ENCODE data around the gene NKAPD1.
"Not testable (repeated sequence)": the region's sequence is repeated elsewhere in the genome, so short reads cannot be mapped to it uniquely, and the experiment has no call there.

The NKAPD1 gene

GRCh38 chr11:112086422-112087191 lies 12.5 kb downstream of the NKAPD1 start, which contains the start of the genes SDHD and TIMM8B:
SDHD (plus strand) TSS chr11:112086873; CDS start chr11:112086908, 35 bp downstream.
TIMM8B (minus strand) TSS chr11:112086756; CDS start chr11:112086723, 33 bp downstream.
- DNase-seq (ENCODE audit: low read depth in 2 of 2), result peak; percentile 86 to 91

GRCh38 chr11:112087212-112087611 lies 13.1 kb downstream of the NKAPD1 start:
- DNase-seq (ENCODE audit: low read depth in 2 of 2), result no peak

GRCh38 chr11:112095302-112095701 lies 21.2 kb downstream of the NKAPD1 start:
- DNase-seq (ENCODE audit: low read depth in 2 of 2), result not testable (repeated sequence)

DNA sequence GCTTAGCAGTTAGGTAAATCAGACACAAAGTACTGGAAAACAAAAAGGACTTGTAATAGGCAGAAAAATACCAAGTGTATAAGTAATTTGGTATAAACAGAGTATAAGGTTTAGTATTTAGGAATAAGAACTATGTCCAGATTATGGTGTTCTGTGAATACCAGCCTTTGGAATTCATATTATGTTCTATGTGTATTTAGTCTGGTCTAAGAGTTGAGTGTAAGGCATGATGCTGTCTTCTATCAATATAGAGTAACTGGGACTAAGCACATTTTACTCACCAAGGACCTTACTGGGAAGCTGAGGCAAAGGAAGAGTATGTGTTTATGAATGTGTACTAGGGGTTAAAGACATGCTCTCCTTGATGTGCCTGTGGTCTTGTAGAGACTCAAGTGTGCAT lies 22.1 kb downstream of the NKAPD1 start:
- no peak for DNase-seq (ENCODE audit: low read depth in 2 of 2)

DNA sequence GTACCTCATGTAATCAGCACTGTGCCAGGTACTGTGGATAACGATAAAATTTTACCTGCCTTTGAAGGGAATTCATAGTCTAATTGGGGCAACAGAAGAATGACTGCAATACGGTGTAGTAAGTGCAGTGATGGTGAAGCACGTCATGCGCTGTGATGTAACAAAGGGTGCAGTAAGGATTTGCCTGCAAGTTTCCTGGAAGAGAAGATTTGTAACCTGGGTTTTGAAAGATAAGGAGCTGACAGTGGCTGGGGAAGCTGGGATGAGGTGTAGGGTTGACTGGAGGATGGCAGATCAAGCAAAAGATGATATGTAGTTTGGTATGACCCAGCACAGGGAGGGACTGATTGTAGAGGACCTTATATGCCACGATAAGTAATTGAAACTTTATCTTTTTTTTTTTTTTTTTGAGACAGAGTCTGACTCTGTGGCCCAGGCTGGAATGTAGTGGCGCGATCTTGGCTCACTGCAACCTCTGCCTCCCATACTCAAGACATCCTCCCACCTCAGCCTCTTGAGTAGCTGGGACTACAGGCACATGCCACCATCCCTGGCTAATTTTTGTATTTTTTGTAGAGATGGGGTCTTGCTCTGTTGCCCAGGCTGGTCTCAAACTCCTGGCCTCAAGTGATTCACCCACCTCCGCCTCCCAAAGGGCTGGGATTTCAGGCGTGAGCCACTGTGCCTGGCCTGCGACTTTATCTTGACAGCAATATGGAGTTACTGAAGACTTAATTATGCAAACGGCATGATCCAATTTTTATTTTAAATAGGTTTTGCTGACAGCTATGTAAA lies 23.8 kb downstream of the NKAPD1 start:
- DNase-seq (ENCODE audit: low read depth in 2 of 2), result no peak

DNA sequence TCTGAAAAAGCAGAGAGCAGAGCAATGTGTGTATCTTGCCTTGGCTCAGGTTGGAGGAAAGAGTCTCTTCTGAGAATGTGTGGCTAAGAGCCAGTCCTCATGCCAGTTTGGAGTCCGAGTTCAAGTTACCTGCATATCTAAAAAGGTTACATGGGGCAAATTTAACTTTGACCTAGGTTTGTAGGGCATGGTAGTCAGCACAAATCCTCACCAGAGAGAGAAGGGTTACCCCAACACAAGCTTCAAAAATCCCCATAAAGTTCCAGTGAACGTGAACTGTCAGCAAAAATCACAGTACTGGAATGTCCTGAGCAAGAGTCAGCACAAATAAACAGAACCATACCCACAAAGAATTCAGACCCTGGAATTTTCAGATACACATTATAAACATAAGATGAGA lies 26.4 kb downstream of the NKAPD1 start:
- no peak for DNase-seq (ENCODE audit: low read depth in 2 of 2)

- DNase-seq (ENCODE audit: low read depth in 2 of 2), result no peak
Measured at GRCh38 chr11:112103446-112103845, 29.3 kb downstream of the NKAPD1 start.

- DNase-seq (ENCODE audit: low read depth in 2 of 2), result no peak
Measured at GRCh38 chr11:112106070-112106469, 32.0 kb downstream of the NKAPD1 start.

DNA sequence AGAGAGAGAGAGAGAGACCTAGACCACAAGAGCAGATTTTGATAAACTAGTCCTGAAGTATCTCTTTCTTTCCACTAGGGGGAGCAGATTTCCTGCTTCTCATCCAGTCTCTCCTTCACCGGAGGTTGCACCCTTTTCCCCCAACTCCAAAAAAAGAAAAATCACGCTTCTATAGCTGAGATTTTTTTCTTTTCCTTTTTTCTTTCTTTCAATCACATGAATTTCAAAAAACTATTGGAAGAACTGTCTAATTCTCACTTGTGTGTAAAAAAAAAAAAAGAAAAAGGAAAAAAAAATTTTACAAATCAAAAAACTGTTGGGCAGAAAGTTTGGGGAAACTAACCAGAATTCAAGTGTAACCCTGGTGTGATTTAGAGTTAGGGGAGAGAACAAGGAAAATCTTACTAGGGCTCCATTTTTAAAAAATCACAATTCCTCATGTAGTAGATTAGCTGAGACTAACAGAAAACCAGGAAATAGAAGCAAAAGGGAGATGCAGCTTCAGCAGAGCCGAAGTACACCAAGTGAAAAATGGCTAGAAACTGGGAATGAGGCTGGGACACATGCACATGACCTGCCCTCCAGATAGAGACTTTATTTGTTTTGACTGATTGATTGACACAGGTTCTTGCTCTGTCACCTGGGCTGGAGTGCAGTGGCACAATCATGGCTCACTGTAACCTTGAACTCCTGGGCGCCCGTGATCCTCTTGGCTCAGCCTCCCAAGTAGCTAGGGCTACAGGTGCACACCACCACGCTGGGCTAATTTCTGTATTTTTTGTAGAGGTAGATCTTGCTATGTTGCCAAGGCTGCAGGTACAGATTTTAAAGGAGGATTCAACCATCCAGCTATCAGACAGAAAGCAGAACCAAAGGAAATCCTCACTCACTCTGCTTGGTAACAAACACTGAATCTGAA lies 39.7 kb downstream of the NKAPD1 start:
- no peak for DNase-seq (ENCODE audit: low read depth in 2 of 2)

DNA sequence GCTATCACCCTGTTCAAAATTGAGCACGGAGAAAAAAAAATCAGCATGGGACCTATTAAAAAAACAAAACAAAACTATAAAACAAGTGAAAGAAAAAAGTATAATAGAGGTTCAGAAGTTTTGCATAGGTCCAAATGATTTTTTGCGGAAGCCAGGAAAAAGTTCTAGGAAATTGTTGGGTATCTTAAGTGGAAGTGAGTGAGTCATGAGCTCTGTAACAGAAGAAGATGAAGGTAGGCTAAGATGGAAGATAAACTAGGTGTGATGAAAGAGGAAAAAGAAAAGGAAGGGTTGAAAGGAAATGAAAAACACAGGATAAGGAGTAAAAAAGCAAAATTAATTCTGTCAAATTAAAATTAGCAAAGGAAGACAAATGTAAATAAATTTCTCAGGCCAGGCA lies 40.4 kb downstream of the NKAPD1 start:
- DNase-seq (ENCODE audit: low read depth in 2 of 2), result no peak

DNA sequence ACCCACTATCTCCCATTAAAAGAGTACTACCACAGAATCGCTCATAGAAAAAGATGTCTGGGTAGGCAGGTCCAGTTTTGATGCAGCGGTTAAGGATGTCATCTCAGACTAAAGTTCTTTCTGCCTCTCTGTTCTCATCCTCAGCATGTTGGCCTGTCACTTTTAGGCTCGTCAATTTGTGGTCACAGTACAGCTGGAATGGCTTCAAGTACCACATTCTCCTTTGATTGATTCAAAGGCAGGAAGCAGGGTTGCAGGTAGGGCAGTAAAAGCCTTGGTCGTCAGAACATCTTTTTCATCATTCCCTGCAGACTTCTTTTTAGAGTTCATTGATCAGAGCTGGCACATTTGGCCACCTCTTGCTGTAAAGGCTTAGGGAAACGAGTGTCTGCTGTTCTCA lies 41.3 kb downstream of the NKAPD1 start:
- DNase-seq (ENCODE audit: low read depth in 2 of 2), result no peak

DNA sequence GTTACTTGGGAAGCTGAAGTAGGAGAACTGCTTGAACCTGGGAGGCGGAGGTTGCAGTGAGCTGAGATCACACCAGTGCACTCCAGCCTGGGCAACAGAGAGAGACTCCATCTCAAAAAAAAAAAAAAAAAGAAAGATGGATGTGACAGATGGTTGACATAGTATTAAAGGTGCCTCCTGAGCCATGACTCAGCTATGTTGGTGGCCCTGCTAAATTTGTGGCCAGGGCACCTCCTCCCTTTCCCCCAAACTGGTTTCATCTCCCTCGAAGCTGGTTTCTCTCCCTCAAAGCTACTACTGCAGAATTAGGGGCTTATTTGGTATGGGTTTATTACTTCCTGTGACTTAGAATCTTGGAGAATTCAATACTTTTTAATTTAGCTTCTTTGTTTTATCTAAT lies 44.1 kb downstream of the NKAPD1 start:
- no peak for DNase-seq (ENCODE audit: low read depth in 2 of 2)

GRCh38 chr11:112121981-112122615 lies 48.0 kb downstream of the NKAPD1 start:
- DNase-seq (ENCODE audit: low read depth in 2 of 2), result no peak

GRCh38 chr11:112123129-112123528 lies 49.0 kb downstream of the NKAPD1 start:
- no peak for DNase-seq (ENCODE audit: low read depth in 2 of 2)

- no peak for DNase-seq (ENCODE audit: low read depth in 2 of 2)
Measured at GRCh38 chr11:112127056-112127455, 53.0 kb downstream of the NKAPD1 start.

DNA sequence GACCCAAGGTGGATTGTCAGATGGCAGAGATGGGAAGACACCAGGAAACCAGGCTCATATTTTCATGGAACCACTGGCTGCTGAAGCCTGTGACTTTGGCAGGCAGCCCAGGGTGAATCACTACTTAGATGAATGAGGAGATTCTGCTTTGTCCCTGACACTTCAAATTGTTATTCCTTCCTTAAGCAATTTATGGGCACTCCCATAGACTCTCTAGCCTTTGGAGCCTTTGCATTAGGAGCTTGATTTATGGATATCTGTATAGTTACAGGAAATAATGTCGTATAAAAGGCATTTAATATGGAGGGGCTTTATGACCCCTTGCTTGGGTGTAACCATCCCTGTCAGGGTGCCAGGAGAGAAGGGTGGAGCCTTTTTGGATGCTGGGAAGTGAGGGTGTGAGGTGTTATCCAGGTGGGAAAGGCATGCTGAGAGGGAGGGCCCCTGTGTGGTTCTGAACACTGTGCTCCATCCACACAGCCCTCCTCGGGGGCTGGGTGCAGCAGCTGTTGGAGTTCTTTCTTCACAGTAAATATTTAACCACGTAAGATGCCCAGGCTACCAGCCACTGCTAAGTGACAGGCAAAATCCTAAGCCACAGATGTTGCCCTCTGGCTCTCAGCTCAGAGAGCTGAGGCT lies 54.5 kb downstream of the NKAPD1 start:
- no peak for DNase-seq (ENCODE audit: low read depth in 2 of 2)

DNA sequence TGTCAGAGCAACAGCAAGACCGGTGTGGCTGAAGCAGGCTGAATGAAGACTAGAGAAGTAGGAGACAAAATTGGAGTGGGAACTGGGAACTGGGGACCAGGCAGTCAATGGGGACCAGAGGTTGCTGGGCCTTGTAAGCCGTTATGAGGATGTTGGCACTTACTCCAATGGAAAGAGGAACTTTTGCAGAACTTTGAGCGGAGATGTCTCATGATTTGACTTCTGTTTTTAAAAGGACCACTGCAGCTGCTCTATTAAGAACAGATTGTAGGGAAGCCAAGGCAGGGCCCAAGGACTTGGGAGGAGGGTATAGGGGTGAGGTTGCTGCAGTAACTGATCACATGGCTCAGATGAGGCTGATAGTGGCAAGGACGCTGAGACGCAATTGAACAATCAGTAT lies 55.6 kb downstream of the NKAPD1 start:
- no peak for DNase-seq (ENCODE audit: low read depth in 2 of 2)

DNA sequence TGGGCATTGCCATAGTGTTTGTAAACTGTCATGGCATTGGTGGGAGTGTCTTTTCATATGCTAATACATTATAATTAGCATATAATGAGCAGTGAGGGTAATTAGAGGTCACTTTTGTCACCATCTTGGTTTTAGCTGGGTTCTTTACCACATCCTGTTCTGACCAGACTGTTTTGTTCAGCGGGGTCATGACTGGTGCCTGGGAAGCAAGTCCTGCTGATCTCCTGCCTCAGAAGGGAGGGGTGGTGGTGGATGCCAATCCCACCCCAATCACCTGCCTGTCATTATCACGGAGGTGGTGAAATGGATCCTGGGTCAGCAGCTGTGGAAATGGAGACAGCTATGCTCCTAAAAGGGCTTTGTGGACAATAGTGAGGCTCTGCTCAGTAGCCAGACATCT lies 58.6 kb downstream of the NKAPD1 start:
- no peak for DNase-seq (ENCODE audit: low read depth in 2 of 2)

DNA sequence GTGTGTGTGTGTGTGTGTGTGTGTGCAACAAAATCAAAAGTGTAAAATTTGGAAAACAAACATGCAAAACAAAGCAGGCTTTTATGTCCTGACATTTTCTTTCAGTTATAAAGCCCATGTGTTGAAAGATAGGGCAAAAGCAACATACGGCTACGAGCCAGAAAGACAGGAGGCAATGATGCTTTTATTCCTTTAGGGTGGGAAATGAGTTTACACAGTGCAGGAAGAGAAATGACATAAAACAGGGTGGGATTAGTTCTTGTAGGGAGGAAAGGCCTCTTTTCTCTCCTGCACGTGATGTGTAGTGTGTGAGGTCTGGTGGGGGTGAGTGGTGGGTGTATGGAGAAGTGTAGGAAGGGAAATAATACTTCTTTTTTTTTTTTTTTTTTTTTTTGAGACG lies 60.4 kb downstream of the NKAPD1 start:
- DNase-seq (ENCODE audit: low read depth in 2 of 2), result no peak

Measured in stimulated activated CD4-positive, alpha-beta T cell treated with anti-CD3 and anti-CD28 coated beads, Interleukin-1b, Interleukin-23, amount 100 ng/mL, for 1 hour (primary cell).